Stimulated activated CD4-positive, alpha-beta T cell treated with anti-CD3 and anti-CD28 coated beads, TNF-alpha, amount 100 ng/mL, for 48 hours (primary cell): ENCODE data around the gene DYNLT1.
"Not testable (repeated sequence)": the region's sequence is repeated elsewhere in the genome, so short reads cannot be mapped to it uniquely, and the experiment has no call there.

Experiments used
- DNase-seq, 3 donors: peaks; one replicate each; pipeline ENCODE4 v3.0.0-alpha.2; 2020; ENCODE audit warnings: low read depth in 3 of 3

DYNLT1 gene

DNA sequence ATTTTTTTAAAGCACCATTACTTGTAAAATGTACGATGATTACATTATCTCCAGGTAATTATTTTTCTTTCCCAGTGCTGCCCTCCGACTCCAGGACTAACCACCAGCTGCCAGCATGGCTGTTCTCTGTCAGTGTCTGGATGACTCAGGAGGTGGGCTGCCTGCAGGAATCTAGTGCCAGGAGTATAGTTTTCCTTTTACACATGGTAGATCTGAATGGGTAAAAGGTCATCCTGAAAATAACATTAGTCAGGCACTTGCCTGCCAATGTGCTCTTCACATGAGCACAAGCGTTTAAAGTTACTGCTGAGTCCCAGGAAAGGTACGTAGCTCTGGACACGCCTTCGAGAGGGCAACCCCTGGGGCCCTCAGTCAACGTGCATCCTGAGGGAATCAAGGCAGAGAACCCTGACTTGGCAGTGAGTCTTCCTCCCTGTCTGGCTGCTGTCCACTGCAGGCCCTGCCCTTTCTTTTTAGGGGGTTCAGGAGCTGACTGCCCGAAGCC lies 2.4 kb downstream of the DYNLT1 start:
- no peak for DNase-seq

- DNase-seq: no peak
These were observed 4.0 kb downstream of the DYNLT1 start for GRCh38 chr6:158640519-158640918.

DNA sequence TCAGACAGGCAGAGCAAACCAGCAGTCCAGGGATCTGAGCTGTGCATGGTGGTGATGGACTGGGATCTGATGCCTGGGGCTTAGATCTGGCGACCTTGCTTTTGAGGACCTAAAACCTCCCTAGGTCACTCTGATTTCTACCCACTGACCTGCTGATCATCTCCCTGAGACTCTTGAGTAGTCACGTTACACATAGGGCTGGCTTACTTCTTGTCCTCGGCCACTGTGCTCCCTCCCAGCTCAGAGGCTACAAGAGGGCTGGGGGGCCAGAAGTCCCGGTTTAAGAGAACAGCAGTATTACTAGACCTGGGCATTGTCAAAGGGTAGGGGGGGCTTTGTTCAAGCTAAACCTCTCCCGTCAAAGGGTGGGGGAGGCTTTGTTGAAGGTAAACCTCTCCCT lies 5.5 kb downstream of the DYNLT1 start:
- DNase-seq: no peak

DNA sequence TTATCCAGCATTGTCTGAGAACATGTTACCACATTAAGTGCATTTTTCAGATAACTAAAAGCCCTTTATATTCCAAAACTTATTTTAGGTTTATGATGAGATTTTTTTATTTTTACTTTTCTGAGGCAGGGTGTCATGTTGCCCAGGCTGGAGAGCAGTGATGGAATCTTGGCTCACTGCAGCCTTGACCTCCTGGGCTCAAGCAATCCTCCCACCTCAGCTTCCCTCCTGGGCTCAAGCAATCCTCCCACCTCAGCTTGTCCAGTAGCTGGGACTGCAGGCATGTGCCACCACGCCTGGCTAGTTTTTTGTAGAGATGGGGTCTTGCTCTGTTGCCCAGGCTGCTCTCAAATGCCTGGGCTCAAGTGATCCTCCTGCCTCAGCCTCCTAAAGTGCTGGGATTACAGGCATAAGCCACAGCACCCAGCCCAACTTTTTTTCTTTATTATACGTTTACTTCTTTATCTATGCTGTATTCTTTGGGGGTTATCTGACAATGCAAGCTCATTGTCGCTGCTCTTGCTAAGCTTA lies 6.2 kb downstream of the DYNLT1 start:
- DNase-seq: no peak

- no peak for DNase-seq
These were observed 7.8 kb downstream of the DYNLT1 start for GRCh38 chr6:158636778-158637177.

- DNase-seq: no peak
These were observed 9.0 kb downstream of the DYNLT1 start for GRCh38 chr6:158635427-158636073.

DNA sequence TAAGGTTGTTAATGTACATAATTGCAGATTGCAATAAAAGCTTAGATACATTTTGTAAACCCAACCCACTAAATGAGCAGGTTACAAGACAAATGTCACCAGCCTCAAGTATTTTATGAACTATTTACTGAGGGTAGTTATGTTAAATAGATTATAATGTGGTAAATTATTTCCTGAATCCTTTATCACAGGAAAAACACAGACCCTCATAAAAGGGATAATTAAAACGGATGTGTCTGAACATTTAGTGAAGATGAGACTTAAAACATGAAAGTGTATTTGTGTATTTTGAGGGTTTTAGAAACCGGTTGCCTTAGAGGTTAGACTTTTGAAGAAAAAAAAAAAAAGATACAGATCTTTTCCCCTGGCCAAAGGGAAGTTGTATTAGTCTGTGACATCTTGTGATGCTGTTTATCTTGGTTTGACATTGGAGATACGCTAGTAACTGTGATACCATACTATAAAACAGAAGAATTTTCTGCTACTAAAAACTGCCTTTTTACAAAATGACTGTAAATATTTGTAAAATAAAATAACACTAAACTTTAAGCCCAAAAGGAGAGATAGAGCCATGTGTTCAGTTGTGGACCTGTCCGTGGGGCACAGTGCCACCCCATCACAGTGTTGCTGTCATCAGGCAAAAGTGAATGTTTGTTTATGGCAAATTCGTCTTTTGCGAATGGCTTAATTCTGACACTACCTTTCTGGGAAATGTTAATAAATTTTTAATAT lies 9.7 kb downstream of the DYNLT1 start:
- no peak for DNase-seq

GRCh38 chr6:158633127-158633526 lies 11.4 kb downstream of the DYNLT1 start:
- DNase-seq: no peak

DNA sequence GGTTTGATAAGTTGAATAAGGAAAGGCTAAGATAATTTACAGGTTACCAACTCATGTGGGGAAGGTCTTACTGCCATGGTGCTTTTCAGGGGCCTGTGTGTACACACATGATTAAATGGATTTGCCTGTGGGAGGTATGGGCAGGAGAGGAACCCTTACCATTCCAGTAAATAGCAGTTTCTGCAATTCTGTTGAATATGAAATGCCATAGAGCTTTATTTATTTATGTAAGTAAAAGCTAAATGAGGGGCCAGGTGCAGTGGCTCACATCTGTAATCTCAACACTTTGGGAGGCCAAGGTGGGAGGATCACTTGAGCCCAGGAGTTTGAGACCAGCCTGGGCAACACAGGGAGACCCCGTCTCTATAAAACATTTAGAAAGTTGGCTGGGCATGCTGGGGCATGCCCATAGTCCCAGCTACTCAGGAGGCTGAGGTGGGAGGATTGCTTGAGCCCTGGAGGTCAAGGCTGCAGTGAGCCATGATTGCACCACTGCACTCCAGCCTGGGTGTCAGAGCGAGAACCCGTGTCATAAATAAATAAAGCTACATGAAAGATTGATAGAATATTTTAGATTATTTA lies 11.9 kb downstream of the DYNLT1 start:
- not testable (repeated sequence) for DNase-seq

DNA sequence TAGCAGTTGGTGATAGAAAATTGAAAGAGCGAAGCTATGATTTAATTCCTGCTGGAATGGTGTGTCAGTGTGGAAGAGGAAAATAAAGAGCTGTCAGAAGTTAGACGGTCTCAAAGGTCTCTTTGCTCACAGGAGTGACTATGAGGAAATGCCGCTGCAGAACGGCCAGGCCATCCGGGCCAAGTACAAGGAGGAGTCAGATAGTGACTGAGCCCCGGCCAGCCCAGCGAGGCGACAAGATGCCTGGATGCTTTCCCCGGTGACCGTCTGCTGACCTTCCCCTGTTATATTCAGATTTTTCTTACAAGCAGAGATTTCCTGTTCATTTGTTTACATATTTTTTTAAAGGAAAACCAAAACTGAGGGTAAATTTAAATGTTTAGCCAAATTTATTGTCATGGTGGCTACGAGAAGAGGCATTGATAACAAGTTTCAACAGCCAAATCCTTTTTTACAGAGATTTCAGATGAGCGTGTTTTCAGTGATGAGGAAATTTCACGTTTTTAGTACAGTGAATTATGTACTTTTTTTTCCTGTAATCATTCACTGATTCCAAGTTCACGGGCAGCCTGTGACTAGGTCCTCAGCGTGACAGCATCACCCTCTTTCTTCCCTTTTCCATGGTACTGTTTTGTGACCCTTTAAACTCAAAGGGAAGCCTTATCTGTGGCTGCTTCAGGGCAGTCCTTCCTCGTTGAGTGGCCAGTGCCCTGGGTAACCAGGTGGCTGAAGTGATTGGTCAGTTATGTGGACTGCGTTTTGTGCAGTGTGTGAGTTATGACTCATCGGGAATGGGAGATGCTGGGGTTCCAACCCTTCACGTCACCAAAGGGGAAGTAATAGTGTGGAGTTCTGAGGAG lies 12.6 kb downstream of the DYNLT1 start:
- DNase-seq: no peak

- no peak for DNase-seq
These were observed 13.5 kb downstream of the DYNLT1 start for GRCh38 chr6:158630938-158631616.

DNA sequence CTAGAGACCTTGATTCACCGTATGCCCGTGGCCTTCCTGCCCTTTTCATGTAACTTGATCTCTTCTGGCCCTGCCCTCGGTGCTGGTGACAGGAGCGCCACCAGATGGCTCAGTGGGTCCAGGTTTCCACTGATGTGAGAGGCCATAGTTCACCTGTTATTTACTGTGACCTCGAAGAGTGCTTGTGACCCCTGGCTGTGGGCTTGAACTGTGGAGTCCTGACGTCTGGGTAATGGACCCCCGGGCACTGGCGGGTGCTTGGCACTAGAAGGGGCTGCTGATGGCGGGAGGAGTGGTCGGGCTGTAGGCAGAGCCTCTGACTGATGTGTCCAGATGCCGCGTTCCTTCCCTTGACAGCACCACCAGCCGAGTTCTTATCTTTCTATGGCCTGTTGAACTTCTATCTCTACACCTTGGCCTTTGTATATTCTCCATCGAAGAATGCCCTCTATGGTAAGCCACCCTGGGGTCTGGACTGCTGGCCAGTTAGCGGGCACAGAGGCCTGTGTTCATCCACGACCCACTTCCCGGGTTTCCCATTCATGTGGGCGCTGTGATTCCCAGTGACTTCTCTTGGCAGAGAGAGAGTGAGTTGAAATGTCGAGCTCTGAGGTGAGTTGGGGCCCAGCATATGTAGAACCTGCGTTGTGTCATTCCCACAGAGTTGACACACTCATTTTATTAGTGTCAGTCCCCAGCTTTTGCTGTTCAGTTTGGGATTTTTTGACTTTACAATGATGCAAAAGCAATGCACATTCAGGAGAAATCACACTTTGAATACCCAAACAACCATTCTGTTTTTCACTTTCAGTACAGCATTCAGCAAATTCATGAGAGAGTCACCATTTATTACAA lies 14.9 kb downstream of the DYNLT1 start:
- no peak for DNase-seq

DNA sequence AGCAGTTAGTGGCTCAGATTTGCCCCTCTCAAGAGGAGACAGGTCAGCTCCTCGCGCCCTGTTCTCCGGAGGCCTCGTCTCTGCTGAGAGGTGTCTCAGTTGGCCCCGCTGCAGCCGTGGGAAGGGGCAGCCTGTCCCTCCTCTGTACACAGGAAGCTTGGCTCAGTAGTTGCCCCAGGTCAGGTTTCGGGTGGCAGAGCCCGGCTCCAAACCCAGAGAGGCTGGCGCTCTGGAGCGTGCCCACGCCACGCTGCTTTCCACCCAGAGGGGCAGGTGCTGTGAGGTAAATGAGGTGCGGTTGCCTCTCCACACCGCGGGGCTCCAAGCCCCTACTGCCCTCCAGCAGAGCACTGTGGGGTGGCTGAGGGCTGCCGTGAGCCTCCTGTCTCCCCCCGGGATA lies 16.0 kb downstream of the DYNLT1 start:
- no peak for DNase-seq

DNA sequence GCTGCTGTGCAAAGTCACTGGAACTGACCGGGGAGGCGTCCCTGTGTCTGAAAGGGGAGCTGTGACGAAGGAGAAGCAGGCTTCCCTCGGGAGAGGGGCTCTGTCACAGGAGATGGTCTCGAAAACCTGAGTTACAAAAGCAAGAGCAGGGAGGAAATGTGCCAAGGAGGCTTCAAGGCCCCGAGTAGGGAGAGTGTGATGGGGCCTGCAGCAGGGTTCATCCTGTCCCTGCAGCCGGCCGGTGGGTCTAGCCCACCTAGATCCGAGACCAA lies 16.7 kb downstream of the DYNLT1 start:
- DNase-seq: no peak

- no peak for DNase-seq
These were observed 17.2 kb downstream of the DYNLT1 start for GRCh38 chr6:158627168-158627939.

GRCh38 chr6:158626360-158627167 lies 18.0 kb downstream of the DYNLT1 start:
- no peak for DNase-seq

DNA sequence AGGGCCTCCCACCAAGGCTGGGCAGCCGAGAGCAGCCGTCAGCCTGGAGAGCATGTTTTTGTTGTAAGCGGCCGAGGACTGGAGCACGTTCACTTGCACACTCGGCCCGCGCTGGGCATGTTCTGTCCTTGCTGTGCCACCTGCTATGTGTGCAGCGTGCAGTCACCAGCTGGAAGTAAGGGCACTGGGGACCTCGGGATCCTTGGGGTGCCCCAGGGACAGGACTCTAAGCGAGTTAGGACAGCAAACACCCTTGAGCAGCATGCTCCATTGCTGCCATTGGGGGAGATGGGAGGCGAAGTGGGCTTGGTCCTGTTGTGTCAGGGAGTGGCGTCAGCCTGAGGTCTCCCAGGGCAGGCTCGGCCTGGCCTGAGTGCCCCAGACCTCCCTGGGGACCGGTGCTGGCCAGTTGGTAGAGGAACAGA lies 18.6 kb downstream of the DYNLT1 start:
- DNase-seq: no peak

DNA sequence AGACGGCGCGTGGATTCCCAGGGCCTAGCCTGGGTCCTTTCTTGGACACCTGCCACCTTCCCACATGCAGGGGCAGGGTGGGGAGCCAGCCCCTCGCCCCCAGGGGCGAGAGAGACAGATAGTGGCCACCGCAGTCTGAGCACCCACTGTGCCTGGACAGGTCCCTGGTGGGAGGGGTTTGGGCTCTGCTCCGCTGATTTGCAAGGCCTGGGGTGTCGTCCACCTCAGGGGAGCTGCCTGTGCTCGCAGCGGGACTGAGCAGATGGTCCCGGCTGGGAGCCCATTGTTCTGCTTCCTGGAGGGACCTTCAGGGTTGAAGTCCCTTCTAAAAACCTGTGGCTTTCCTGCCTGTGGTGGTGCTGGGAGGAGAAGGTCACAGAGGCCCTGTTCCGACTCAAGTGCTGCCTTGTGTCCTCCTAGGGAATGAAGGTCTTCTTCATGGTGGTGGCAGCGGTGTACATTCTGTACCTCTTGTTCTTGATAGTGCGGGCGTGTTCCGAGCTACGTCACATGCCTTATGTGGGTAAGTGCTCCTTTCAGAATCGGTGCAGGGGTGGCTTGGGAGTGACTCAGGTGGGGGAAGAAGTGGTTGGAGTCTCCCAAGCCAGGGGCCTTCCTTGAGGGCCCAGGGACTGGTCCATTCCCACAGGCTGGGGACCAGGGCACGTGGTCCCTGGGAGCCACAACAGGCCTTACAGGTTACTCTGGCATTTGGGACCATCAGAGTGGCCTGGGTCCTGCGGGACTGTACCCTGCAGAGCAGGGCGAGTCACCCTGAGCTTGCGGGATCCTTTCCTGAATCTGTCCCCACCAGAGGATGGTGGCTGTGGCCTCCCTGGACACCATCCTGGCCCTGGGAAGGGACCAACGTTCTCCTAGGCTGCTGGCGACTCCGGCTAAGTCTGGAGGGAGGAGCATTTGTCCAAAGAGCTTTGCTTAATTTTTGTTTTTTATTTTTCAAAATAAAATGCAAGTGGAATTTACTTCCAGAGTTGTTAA lies 19.6 kb downstream of the DYNLT1 start:
- no peak for DNase-seq
